Ammon's horn (tissue), 1 donor: Measurements from ENCODE around the gene OLIG3.

Experiments used
- DNase-seq: peaks from one replicate; pipeline ENCODE4 v3.0.0-alpha.2; 2016; ENCODE audit warnings: low spot score

The OLIG3 gene

DNA sequence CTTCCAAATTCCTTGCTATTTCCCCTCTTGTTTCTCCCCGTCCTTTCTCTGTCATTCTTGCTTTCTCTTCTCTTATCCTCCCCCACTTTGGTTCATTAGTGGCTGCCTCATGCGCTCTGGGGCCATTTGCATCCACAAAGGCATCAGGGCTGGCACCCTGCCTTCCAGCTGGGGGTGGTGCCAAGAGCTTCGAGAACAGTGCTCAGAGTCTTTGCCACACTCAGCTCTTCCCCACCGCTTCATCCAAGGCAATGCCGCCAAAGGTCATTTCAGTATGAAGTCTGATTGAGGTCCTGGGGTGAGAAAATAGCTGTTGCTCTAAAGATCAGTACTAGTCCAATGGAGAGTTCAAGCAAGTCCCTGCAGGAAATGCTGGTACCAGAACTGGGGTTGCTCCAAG is 22.7 kb downstream of the OLIG3 start:
- peak; percentile 37 for DNase-seq

DNA sequence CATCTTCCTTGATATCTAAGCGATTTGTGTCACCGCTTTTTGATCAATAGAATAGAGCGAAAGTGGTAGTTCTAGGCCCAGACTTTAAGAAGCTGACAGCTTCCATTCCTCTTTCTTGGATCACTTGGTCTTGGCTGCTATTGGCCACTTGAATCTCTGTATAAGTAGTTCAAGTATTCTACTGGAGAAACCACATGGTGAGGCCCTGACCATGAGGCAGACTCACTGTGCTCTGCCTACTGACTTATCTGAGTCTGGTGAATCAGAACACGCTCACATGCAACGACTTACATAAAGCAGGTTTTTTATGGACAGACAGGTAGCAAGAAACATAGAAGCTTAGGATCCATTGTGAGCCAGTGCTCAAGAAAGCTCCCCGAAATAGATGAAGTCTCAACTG is 27.0 kb downstream of the OLIG3 start:
- no peak for DNase-seq

DNA sequence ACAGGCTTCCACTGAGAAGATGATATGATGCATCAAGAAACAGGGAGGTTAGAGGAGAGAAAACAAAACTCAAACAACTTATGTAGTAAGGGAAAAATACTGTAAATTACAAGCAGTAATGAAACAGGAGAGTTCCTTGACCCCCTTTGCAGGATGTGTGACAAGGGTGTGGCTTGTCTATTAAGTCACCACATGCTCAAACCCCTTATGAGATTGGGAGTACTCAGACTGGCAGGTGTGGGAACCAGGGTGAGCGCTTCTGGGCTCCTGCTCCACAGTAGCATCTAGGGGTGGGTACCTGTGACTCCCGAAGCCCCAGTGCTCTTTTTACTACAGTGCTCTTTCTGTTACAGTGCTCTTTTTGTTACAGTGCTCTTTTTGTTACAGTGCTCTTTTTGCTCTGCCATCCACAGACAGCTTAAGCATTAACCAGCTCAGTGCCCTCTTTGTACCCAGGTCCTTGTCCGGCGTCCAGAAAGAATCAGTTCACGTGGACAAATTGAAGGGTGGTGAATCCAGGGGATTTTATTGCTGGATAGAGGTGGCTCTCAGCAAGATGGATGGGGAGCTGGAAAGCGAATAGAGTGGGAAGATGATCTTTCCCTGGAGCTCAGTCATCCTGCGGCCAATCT is 28.7 kb downstream of the OLIG3 start:
- no peak for DNase-seq

DNA sequence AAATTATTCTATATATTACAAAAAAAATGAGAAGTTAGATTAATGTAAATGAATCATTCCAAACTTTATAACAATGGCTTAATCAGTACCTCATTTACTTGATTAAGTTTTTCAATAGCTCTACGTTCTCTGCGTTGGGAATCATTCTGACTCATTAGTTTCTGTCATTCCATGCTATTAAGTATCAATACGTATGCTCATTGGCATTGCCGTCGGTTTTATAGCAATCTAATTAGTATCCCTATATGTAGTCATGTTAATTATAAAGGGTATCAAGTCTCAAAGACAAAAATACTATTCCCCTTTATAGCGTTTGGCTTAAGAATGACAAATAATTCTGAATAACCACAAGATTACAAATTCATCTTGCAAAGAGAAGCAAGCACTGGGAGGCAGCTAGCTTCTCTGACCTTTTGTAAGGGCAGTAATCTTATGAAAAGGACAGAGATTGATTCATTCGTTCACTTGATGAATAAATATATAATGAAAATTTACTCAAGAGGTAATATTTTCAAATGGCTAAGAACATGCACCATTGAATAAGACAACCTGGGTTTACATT is 41.8 kb downstream of the OLIG3 start:
- no peak for DNase-seq

DNA sequence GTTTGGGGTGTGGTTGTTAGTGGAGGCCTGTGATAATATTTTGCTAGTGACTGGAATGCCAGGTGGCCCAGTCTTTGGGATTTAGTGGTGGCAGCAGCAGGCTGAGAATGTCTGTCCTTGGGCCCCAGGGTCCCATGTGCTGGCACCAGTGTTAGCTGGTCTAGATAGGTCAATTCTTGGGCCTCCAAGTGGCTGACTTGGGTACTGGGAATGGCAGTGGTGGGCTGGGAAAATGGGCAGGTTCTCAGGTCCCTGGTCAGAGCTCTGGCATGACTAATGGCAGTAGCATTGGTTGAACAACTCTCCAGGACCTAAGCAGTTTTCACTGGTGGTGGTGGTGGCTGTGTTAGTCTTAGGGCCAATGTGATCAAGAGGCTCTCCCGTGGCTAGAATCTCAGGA is 50.3 kb downstream of the OLIG3 start:
- DNase-seq = no peak
